ENCODE results near the gene SLC25A21. TPM values are rescaled to one million over a fixed set of nuclear protein-coding genes. Genes with fewer than 3 reads are reported as not detected.
"Not testable (repeated sequence)": the region's sequence is repeated elsewhere in the genome, so short reads cannot be mapped to it uniquely, and the experiment has no call there.

SLC25A21 gene
- total RNA-seq, 1 donor from 2014 or later = 1.8 TPM

GRCh38 chr14:36820901-36821300 is 351.5 kb downstream of the SLC25A21 start:
- no peak for DNase-seq

GRCh38 chr14:36820111-36820709 is 352.2 kb downstream of the SLC25A21 start:
- no peak for DNase-seq

- no peak for DNase-seq
Measured at GRCh38 chr14:36818794-36819384, 353.5 kb downstream of the SLC25A21 start.

GRCh38 chr14:36818246-36818645 is 354.2 kb downstream of the SLC25A21 start:
- DNase-seq = no peak

- DNase-seq = no peak
Measured at GRCh38 chr14:36817071-36817930, 355.1 kb downstream of the SLC25A21 start.

- DNase-seq = no peak
Measured at GRCh38 chr14:36816481-36816880, 355.9 kb downstream of the SLC25A21 start.

- not testable (repeated sequence) for DNase-seq
Measured at GRCh38 chr14:36814783-36815182, 357.6 kb downstream of the SLC25A21 start.

GRCh38 chr14:36810209-36810608 is 362.2 kb downstream of the SLC25A21 start:
- DNase-seq = no peak

GRCh38 chr14:36807727-36808126 is 364.7 kb downstream of the SLC25A21 start:
- DNase-seq = no peak

- no peak for DNase-seq
Measured at GRCh38 chr14:36805131-36805559, 367.3 kb downstream of the SLC25A21 start.

GRCh38 chr14:36797634-36798033 is 374.8 kb downstream of the SLC25A21 start:
- DNase-seq = no peak

GRCh38 chr14:36791402-36791801 is 381.0 kb downstream of the SLC25A21 start:
- no peak for DNase-seq

- DNase-seq = no peak
Measured at GRCh38 chr14:36785511-36785910, 386.9 kb downstream of the SLC25A21 start.

- no peak for DNase-seq
Measured at GRCh38 chr14:36784541-36784940, 387.9 kb downstream of the SLC25A21 start.

- DNase-seq = no peak
Measured at GRCh38 chr14:36781897-36782296, 390.5 kb downstream of the SLC25A21 start.

GRCh38 chr14:36773558-36773957 is 398.8 kb downstream of the SLC25A21 start:
- no peak for DNase-seq

- DNase-seq = no peak
Measured at GRCh38 chr14:36773136-36773540, 399.3 kb downstream of the SLC25A21 start.

GRCh38 chr14:36771028-36771640 is 401.3 kb downstream of the SLC25A21 start:
- no peak for DNase-seq

GRCh38 chr14:36768638-36769337 is 403.6 kb downstream of the SLC25A21 start:
- no peak for DNase-seq

GRCh38 chr14:36767603-36768281 is 404.7 kb downstream of the SLC25A21 start:
- DNase-seq = no peak

GRCh38 chr14:36766974-36767373 is 405.4 kb downstream of the SLC25A21 start:
- no peak for DNase-seq

Data from skin of body (tissue), 2 donors.